ENCODE results near the gene RPS6KA5. TPM values are rescaled to one million over a fixed set of nuclear protein-coding genes. Genes with fewer than 3 reads are reported as not detected.

RPS6KA5 gene
- total and polyA plus RNA-seq, 2 donors (not counting 1 experiment from before 2014, with no cell fraction given), result 6.0 to 34.6 TPM

- no peak overlapping the region for H3K9ac ChIP-seq (ENCODE audit: low read length)
- no peak overlapping the region for H3K4me2 ChIP-seq (replicated peaks; ENCODE audit: low read depth, low read length, poor library complexity, severe bottlenecking)
- WGBS (ENCODE audit: insufficient coverage), result 95% methylated on average over 5 of the region's 5 CpGs
- peaks cover 0 to 13% (median 2%) of the 10 kb centered on the region in 4 experiments for H3K27me3 ChIP-seq (replicated peaks in 1 of 4; ENCODE audit: control extremely low read depth in 1 of 4, control insufficient read depth in 3 of 4, insufficient read depth in 4 of 4, low read length in 3 of 4)
- Mint-ChIP-seq H3K27ac (no peak overlapping the region), H3K4me3 (no peak overlapping the region), H3K4me1 (peaks cover 3% of the 10 kb centered on the region), H3K9me3 (ENCODE audit: insufficient read depth) (no peaks in the 10 kb centered on the region), H3K27me3 (peaks cover 6% of the 10 kb centered on the region)
- no peaks in the 10 kb centered on the region for H4K20me1 ChIP-seq (ENCODE audit: control insufficient read depth, insufficient read depth, low read length, poor library complexity, severe bottlenecking)
- ATAC-seq (ENCODE audit: low read depth), result no peak
- H3K4me3 ChIP-seq (ENCODE audit: control extremely low read depth in 1 of 5, extremely low read depth in 1 of 5, insufficient read depth in 1 of 5, low read depth in 2 of 5, low read length in 4 of 5), result no peak overlapping the region
- peaks cover 9% of the 10 kb centered on the region in 2 donors for H3K4me1 ChIP-seq (ENCODE audit: control insufficient read depth in 2 of 2, insufficient read depth in 2 of 2, low read length in 2 of 2)
- H3K79me2 ChIP-seq (ENCODE audit: control insufficient read depth, insufficient read depth, low read length), result no peaks in the 10 kb centered on the region
- intact Hi-C loops (cut with micrococcal nuclease), result no loop called here
- no peak for DNase-seq
- no peak overlapping the region for H3K27ac ChIP-seq (ENCODE audit: low read length in 2 of 2)
- TF ChIP-seq CTCF (IDR thresholded peaks at IDR 0.05) (no peak), EZH2 (IDR thresholded peaks at IDR 0.05; ENCODE audit: borderline replicate concordance, insufficient read depth, low read depth, low read length, poor library complexity, severe bottlenecking) (no peak)
- H3K36me3 ChIP-seq (replicated peaks in 1 of 2; ENCODE audit: control extremely low read depth in 1 of 2, control insufficient read depth in 1 of 2, extremely low read depth in 1 of 2, insufficient read depth in 2 of 2, low read length in 1 of 2), result no peaks in the 10 kb centered on the region
- ChIA-PET POLR2A (no interaction called here), CTCF (no interaction called here)
- H3K9me3 ChIP-seq (ENCODE audit: control extremely low read depth in 1 of 3, control insufficient read depth in 2 of 3, insufficient read depth in 1 of 3, low read length in 2 of 3), result peaks cover 0 to 5% (median 0%) of the 10 kb centered on the region in 3 donors
- no peak overlapping the region for H2AFZ ChIP-seq (ENCODE audit: insufficient read depth, low read depth, low read length, poor library complexity, severe bottlenecking)
Measured at GRCh38 chr14:90812109-90812508, 248.3 kb downstream of the RPS6KA5 start.

- Mint-ChIP-seq H3K27me3 (peaks cover 5% of the 10 kb centered on the region), H3K9me3 (ENCODE audit: insufficient read depth) (no peaks in the 10 kb centered on the region), H3K4me1 (peaks cover 3% of the 10 kb centered on the region), H3K27ac (no peak overlapping the region), H3K4me3 (no peak overlapping the region)
- Histone ChIP-seq H3K36me3 (replicated peaks in 1 of 2; ENCODE audit: control extremely low read depth in 1 of 2, control insufficient read depth in 1 of 2, extremely low read depth in 1 of 2, insufficient read depth in 2 of 2, low read length in 1 of 2) (no peaks in the 10 kb centered on the region), H3K27ac (ENCODE audit: low read length in 2 of 2) (no peak overlapping the region), H3K9me3 (ENCODE audit: control extremely low read depth in 1 of 3, control insufficient read depth in 2 of 3, insufficient read depth in 1 of 3, low read length in 2 of 3) (peaks cover 0 to 1% (median 0%) of the 10 kb centered on the region in 3 donors), H3K4me3 (ENCODE audit: control extremely low read depth in 1 of 5, extremely low read depth in 1 of 5, insufficient read depth in 1 of 5, low read depth in 2 of 5, low read length in 4 of 5) (no peak overlapping the region), H4K20me1 (ENCODE audit: control insufficient read depth, insufficient read depth, low read length, poor library complexity, severe bottlenecking) (no peaks in the 10 kb centered on the region), H3K79me2 (ENCODE audit: control insufficient read depth, insufficient read depth, low read length) (no peaks in the 10 kb centered on the region), H3K9ac (ENCODE audit: low read length) (no peak overlapping the region), H3K27me3 (replicated peaks in 1 of 4; ENCODE audit: control extremely low read depth in 1 of 4, control insufficient read depth in 3 of 4, insufficient read depth in 4 of 4, low read length in 3 of 4) (peaks cover 0 to 8% (median under 1%) of the 10 kb centered on the region in 4 experiments), H2AFZ (ENCODE audit: insufficient read depth, low read depth, low read length, poor library complexity, severe bottlenecking) (no peak overlapping the region), H3K4me2 (replicated peaks; ENCODE audit: low read depth, low read length, poor library complexity, severe bottlenecking) (no peak overlapping the region), H3K4me1 (ENCODE audit: control insufficient read depth in 2 of 2, insufficient read depth in 2 of 2, low read length in 2 of 2) (peaks cover 6% of the 10 kb centered on the region in 2 donors)
- CTCF ChIA-PET, result no interaction called here
- POLR2A ChIA-PET, result no interaction called here
- 98% methylated on average over 7 of the region's 10 CpGs for WGBS (ENCODE audit: insufficient coverage)
- ATAC-seq (ENCODE audit: low read depth), result no peak
- TF ChIP-seq EZH2 (IDR thresholded peaks at IDR 0.05; ENCODE audit: borderline replicate concordance, insufficient read depth, low read depth, low read length, poor library complexity, severe bottlenecking) (no peak), CTCF (IDR thresholded peaks at IDR 0.05) (no peak)
- no peak for DNase-seq
- intact Hi-C loops (cut with micrococcal nuclease), result no loop called here
Measured at GRCh38 chr14:90811641-90812040, 248.8 kb downstream of the RPS6KA5 start.
